ENCODE results near the gene AP3D1. TPM values are rescaled to one million over a fixed set of nuclear protein-coding genes. Genes with fewer than 3 reads are reported as not detected.
A peak's percentile ranks its signal among the peaks of the same experiment; 100 is the strongest.

The AP3D1 gene
- total RNA-seq, 2 experiments from 2014 or later = 41.8 to 41.9 TPM

- no peak for TF ChIP-seq CTCF (IDR thresholded peaks at IDR 0.05)
- Histone ChIP-seq H3K36me3 (ENCODE audit: insufficient read depth, low read length) (peaks cover 9% of the 10 kb centered on the region), H3K4me3 (ENCODE audit: low read length) (no peak overlapping the region), H3K27ac (ENCODE audit: low read depth in 1 of 2, low read length in 2 of 2) (peak overlapping the region; percentile 13 to 55), H3K4me1 (ENCODE audit: insufficient read depth, low read length) (peaks cover 67% of the 10 kb centered on the region), H3K9me3 (ENCODE audit: control insufficient read depth in 1 of 2, insufficient read depth in 1 of 2, low read length in 2 of 2) (no peaks in the 10 kb centered on the region), H3K27me3 (ENCODE audit: control insufficient read depth in 1 of 2, insufficient read depth in 2 of 2, low read length in 2 of 2) (no peaks in the 10 kb centered on the region)
- ChIA-PET POLR2A (no interaction called here), CTCF (interaction anchor here (4.0 kb wide), 1 partner anchor 13 kb away, joined by 20 read pairs; no protein-coding TSS in a partner anchor)
- no peaks in the 10 kb centered on the region for H3K27me3 Mint-ChIP-seq
- DNase-seq (peak in 6 of 14 experiments; percentile 39 to 85 (median 58)), ATAC-seq (ENCODE audit: poor library complexity) (peak; percentile 16)
- peaks cover 37% of the 10 kb centered on the region for H3K4me1 Mint-ChIP-seq (ENCODE audit: low read depth)
- peaks cover 6% of the 10 kb centered on the region for H3K36me3 Mint-ChIP-seq (ENCODE audit: low read depth)
- peak overlapping the region; percentile 54 for H3K4me3 Mint-ChIP-seq
- intact Hi-C loops (cut with DNase I, micrococcal nuclease) = no loop called here
- H3K27ac Mint-ChIP-seq = peak overlapping the region; percentile 62
- H3K9me3 Mint-ChIP-seq = no peaks in the 10 kb centered on the region
Measured at GRCh38 chr19:2168619-2169424, 17.5 kb upstream of the AP3D1 start.

- Histone ChIP-seq H3K4me1 (ENCODE audit: insufficient read depth, low read length) (peaks cover 72% of the 10 kb centered on the region), H3K4me3 (ENCODE audit: low read length) (no peak overlapping the region), H3K27ac (ENCODE audit: low read depth in 1 of 2, low read length in 2 of 2) (peak overlapping the region in 1 of 2 donors; percentile 55), H3K36me3 (ENCODE audit: insufficient read depth, low read length) (peaks cover 4% of the 10 kb centered on the region), H3K9me3 (ENCODE audit: control insufficient read depth in 1 of 2, insufficient read depth in 1 of 2, low read length in 2 of 2) (no peaks in the 10 kb centered on the region), H3K27me3 (ENCODE audit: control insufficient read depth in 1 of 2, insufficient read depth in 2 of 2, low read length in 2 of 2) (no peaks in the 10 kb centered on the region)
- peaks cover 6% of the 10 kb centered on the region for H3K36me3 Mint-ChIP-seq (ENCODE audit: low read depth)
- H3K27me3 Mint-ChIP-seq = no peaks in the 10 kb centered on the region
- intact Hi-C loops (cut with DNase I, micrococcal nuclease) = no loop called here
- peak in 3 of 14 experiments; percentile 52 to 81 (median 71) for DNase-seq
- H3K9me3 Mint-ChIP-seq = no peaks in the 10 kb centered on the region
- H3K4me3 Mint-ChIP-seq = peak overlapping the region; percentile 62
- peaks cover 37% of the 10 kb centered on the region for H3K4me1 Mint-ChIP-seq (ENCODE audit: low read depth)
- H3K27ac Mint-ChIP-seq = peak overlapping the region; percentile 62
- ATAC-seq (ENCODE audit: poor library complexity) = no peak
- no peak for TF ChIP-seq CTCF (IDR thresholded peaks at IDR 0.05)
- POLR2A ChIA-PET = no interaction called here
- CTCF ChIA-PET = interaction anchor here (1.1 kb wide), 1 partner anchor 12 kb away, joined by 3 read pairs; no protein-coding TSS in a partner anchor
Measured at GRCh38 chr19:2167896-2168618, 16.7 kb upstream of the AP3D1 start.

DNA sequence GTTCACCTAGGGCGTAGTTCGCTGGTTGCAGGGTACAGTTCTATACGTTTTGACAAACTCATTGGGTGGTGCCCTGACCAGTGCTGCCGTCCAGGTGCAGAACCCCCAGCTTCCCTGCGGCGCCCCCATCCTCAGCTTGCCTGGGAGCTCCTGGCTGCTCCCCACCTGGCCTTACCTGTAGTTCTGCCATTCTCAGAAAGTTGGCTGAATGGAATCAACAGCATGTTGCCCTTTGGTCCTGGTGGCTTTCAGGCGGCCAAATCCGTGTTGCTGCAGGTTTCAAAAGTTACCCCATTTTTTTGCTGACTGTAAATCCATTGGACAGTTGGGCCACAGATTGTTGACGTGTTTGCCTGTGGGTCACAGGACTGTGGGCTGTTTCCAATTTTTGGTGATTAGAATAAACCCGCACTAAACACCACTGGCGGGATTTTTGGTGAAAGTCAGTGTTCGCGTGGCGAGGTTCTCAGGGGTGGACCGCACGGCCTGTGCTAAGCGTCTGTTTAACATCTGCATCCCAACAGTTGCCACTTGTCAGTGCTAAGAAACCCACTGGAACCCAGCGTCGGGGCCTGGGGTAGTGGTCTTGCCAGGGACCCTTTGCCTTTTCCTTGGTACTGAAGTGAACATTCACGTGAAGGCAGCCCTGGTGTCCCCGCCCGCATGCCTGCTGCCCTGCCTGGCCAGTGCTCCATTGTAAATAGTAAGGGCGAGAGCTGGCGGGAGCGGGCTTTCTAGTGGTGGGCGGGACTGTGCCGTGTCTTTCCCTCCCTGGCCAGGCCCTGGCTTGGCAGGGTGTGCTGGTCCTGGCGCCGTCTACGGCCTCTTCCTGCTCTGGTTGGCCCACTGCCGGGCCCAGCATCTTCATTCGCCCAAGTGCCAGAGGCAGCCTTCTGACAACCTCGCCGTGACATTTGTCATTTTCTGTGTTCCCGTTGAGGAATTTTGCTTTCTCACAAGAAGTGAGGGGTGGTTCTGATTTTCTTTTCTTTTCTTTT is 15.7 kb upstream of the AP3D1 start:
- POLR2A ChIA-PET = no interaction called here
- CTCF ChIA-PET = interaction anchor here (1.1 to 1.2 kb wide), 2 partner anchors 11 kb away, joined by 3 read pairs; no protein-coding TSS in a partner anchor
- DNase-seq (peak in 1 of 14 experiments; percentile 23), ATAC-seq (ENCODE audit: poor library complexity) (no peak)
- Mint-ChIP-seq H3K36me3 (ENCODE audit: low read depth) (peaks cover 6% of the 10 kb centered on the region), H3K27me3 (no peaks in the 10 kb centered on the region), H3K4me3 (peak overlapping the region; percentile 62), H3K4me1 (ENCODE audit: low read depth) (peaks cover 37% of the 10 kb centered on the region), H3K9me3 (no peaks in the 10 kb centered on the region), H3K27ac (no peak overlapping the region)
- intact Hi-C loops (cut with DNase I, micrococcal nuclease) = no loop called here
- H3K36me3 ChIP-seq (ENCODE audit: insufficient read depth, low read length) = peaks cover 4% of the 10 kb centered on the region
- H3K9me3 ChIP-seq (ENCODE audit: control insufficient read depth in 1 of 2, insufficient read depth in 1 of 2, low read length in 2 of 2) = no peaks in the 10 kb centered on the region
- H3K4me1 ChIP-seq (ENCODE audit: insufficient read depth, low read length) = peaks cover 71% of the 10 kb centered on the region
- no peaks in the 10 kb centered on the region for H3K27me3 ChIP-seq (ENCODE audit: control insufficient read depth in 1 of 2, insufficient read depth in 2 of 2, low read length in 2 of 2)
- TF ChIP-seq CTCF (IDR thresholded peaks at IDR 0.05) = no peak
- H3K4me3 ChIP-seq (ENCODE audit: low read length) = no peak overlapping the region
- no peak overlapping the region for H3K27ac ChIP-seq (ENCODE audit: low read depth in 1 of 2, low read length in 2 of 2)
